HG02588 (cell line): ENCODE results near the gene RSU1.

Experiments
- ATAC-seq: cut with Tn5 transposase; IDR thresholded peaks from one replicate; pipeline ENCODE4 v1.9.1; 2021; ENCODE audit warnings: mild to moderate bottlenecking, moderate library complexity; ENCODE audit not compliant: unreplicated experiment

The RSU1 gene

DNA sequence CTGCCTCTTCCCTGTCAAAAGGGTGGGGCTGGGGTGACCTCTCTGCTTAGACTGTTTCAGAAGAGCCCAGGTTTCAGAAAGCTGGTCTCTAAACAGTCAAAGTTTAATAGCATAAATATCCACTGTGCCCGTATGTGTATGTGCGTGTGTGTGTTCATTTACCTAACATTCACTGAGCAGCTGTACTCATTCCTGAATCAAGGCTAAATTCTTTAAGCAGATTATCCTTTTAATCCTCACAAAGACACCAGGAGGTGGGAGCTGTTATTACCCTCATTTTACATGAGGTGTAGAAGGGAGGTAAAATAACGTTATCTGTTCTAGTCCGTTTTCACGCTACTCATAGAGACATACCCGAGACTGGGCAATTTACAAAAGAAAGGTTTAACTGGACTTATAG is 72.2 kb downstream of the RSU1 start:
- ATAC-seq = no peak

DNA sequence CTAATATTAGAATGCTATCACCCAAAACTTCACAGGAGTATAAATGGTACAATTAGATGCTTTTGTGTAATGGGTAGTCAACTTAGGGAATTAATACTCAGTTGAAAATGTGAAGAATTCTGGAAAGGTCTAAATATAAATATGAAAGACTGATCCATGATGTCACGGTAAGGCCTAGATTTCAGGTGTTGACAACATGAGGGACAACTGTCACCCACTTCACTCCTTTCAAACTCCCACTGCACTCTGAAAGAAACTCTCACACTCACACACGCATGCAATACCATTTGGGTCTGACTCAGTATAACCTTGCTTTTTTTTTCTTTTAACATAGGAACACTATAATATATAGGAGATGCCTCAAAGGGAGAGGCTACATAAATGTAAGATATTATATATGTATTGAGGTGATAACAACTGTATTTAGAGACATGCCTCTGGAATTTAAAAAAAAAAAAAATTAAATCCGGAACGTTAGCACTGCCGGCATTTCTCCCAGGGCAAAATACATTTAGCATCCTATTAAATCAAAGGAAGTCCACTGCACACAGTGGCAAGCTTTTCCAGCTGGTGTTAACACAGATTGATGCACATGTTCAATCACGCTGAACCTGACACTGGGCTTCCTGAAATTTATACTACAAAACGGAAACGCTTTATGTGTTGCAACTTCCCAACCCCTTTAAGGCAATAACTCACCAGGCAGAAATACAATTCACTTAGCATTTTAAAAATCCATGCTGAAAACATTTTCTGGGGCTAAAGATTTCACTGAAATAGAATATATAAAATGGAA is 74.9 kb downstream of the RSU1 start:
- ATAC-seq = no peak

DNA sequence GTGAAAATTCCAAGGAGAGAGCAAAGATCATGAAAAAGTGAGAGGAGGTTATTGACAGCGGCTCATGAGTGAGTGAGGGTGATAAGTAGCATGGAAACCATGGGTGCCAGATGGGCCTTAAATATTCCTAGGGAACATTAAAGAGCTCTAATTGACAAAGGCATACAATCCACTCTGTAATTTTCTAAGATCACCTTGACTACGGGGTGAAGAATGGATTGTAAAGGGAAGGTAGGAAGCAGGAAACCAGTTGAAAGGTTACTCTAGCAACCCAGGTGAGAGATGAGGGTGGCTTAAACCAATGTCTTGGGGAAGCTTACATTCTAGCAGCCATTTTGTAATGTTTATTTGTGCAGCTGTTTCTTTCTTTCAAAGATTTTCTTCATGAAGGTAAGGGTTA is 75.7 kb downstream of the RSU1 start:
- ATAC-seq = no peak

DNA sequence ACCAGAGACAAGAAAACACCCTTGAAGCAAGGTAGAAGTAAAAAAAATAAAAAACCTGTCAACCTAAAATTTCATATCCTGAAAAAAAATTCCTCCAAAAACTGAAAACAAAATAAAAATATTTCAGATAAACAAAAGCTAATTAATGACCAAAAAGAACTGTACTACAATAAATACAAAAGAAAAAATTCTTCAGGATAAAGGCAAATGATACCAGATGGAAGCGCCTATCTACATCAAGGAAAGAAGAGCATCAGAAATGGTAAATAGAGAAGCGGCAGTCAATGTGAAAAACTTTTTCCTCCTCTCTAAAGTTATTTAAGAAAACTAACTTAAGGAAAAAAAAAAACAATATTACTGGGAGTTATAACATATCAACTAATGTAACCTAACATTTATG is 79.8 kb downstream of the RSU1 start:
- no peak for ATAC-seq

DNA sequence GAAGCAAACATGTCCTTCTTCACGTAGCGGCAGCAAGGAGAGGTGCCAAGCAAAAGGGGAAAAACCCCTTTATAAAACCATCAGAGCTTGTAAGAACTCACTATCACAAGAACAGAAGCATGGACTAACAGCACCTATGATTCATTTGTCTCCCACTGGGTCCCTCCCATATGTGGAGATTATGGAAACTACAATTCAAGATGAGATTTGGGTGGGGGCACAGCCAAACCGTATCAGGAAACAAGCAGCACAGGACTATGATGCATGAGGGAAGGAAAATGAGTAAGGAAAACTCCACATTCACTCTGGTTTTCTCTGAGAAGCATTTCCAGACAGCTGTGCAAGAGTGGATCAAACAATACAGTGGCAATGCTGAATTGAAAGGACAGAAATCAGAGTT is 81.6 kb downstream of the RSU1 start:
- ATAC-seq = no peak

DNA sequence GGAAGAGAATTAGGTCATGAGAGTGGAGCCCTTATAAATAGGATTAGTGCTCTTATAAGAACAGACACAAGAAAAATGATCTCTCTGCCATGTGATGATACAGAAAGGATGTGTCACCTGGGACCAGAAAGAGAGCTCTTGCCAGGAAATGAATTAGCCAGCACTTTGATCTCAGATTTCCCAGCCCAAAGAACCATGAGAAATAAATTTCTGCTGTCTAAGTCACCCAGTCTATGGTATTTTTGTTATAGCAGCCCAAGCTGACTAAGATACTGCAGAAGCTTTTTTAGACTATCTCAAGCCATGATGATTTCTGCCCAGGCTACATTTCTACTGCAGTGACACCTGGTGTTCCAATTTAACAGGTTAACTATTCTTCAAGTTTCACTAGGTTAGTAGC is 84.8 kb downstream of the RSU1 start:
- ATAC-seq = no peak

DNA sequence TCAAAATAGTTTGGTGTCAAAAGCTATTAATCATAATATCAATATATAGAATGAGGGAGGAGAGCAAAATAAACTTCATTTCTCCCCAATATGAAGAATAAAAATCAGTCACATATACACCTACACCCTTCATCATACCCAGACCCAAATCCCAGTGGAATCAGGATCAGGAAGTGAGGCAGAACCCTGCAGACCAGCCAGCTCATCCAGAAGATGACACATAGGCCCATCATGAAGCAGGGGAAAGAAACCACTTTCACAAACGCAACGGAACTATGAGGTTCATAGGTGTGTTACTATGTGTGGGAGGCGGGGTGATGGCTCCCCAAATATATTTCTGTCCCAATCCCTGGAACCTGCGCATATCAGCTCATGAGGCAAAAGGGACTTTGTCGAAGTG is 89.0 kb downstream of the RSU1 start:
- no peak for ATAC-seq

DNA sequence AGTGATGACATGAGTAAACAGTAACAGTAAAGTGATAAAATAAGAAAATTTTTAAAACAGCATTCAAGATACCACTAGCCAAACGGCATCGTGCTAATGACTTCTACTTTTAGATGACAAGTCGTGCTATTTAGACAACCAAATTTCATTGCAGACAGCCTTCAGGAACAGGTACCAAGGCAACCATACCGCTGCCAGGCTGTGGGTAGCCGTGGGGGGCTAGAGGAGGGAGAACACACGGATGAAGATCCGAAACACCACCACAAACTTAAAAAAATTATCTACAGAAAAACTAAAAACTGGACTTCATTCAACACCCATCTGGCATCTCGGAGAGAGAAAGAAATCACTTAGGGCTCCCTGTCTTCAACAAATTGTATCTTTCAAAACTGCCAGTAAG is 89.6 kb downstream of the RSU1 start:
- ATAC-seq = no peak

DNA sequence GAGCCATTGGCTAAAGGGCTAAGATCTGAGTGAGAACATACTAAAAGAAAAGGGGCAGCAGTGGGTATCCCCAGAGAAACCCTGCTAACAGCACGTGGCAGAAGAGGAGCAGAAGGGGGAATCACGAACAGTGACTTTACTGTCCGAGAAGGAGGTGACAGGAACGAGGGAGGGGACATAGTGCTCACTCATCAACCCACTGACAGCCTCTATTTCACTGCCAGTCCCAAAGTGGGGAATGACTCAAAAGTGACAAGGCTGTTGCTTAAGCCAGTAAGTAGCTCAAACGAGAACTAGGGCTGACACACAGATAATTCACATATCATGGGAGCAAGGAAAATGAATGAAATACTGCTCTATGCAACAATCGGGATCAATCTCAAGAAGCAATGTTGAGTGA is 92.7 kb downstream of the RSU1 start:
- no peak for ATAC-seq

DNA sequence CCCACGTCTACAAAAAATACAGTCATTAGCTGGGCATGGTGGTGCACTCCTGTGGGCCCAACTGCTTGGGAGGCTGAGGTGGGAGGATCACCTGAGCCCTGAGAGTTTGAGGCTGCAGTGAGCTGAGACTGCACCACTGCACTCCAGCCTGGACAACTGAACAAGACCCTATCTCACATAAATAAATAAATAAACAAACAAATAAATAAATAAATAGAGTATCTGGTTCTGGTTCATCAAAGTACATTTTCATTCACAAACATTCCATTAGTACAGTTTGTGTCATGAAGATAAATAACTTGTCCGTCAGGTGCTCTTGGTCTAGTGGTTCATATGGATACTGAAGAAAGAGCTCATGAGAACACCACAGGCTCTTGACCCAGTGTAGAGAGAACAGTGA is 96.4 kb downstream of the RSU1 start:
- ATAC-seq = no peak

DNA sequence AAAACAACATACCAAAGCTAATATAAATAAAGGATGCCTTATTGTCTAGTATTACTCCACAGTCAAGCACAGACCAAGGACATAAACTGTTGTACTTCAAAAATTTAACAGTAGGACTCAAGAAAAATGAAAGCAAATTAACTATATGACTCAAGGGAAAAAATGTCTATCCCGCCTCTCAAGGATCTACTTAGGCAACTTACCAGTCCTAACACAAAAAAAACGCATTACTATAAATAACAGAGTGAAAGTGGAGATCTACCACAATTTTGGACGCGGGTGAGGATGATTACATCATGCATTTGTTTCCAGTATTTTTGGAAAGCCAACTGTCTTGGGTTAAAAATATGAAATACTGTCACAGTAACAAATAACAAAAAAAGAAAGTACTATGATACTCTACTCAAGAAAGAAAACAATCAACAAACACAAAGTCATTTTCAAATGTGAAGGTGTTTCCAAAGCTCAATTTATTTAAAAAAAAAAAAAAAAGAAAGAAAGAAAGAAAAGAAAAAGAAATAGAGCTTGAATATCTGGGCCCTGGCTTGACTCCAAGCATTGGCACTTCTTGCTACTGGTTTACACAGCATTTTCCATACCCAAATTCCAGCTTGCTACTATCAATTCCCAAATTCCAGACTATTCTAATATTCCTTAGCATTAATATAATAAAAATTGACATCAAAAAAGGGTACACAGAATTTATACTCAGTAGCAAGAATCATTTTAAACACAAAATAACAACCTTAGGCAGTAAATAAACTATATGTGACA is 99.4 kb downstream of the RSU1 start:
- no peak for ATAC-seq

DNA sequence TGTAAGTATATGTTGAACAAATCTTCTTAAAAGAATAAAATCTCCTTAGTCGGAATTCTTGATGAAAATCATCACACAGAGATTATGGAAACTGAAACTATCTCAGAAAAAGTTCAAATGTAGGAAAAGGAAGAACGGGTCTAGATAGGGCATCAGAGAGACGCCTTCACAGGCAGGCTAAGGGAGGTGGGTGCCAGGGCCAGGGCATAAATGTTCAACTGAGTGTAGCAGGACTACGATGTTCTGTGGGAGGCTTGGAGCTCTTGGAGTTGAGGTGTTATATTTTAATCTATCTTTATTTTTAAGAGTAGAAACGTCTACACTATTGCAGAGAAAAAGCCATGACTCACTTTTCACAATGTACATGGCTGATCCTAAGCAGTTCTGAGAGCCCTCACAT is 101.2 kb downstream of the RSU1 start:
- no peak for ATAC-seq

DNA sequence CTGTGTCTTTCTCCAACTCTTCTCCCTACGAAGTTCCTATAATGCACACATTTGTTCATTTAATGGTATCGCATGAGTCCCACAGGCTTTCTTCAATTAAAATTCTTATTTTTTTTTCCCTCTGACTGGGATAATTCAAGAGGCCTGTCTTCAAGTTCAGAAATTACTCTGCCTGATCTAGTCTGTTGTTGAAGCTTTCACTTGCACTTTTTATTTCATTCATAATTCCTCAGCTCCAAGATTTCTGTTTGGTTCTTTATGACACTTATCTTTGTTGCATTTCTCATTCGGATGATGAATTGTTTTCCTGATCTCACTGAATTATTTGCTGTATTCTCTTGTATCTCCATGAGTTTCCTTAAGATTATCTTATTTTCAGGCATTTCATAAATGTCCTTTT is 103.9 kb downstream of the RSU1 start:
- no peak for ATAC-seq

DNA sequence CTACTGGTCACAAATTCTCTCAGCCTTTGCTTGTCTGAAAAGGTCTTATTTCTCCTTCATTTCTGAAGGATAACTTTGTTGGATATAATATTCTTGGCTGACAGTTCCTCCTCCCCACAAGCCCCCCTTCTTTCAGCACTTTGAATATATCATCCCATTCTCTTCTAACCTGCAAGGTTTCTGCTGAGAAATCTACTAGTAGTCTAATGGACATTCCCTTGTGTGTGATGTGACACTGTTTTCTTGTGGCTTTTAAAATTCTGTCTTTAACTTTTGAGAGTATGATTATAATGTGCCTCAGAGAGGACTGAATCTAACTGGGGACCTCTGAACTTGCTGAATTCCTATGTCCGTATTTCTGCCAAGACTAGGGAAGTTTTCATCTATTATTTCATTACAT is 104.3 kb downstream of the RSU1 start:
- no peak for ATAC-seq

DNA sequence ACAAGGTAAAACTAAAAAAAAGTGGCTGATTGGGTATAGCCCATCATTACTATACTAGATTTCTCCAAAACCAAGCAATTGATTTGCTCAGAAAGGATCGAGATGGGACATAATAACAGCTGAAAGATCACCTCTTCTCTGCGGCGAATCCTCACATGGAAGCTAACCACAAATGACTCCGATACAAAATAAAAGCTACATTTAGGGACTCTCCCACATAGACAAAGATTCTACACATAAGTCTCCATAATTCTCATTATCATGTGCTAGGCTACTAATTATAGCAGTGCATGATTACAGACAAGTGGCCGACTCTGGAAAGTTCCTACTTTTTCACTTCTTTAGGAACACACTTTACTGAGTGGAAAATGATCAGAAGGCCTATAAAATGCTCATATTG is 116.9 kb downstream of the RSU1 start:
- ATAC-seq = no peak

DNA sequence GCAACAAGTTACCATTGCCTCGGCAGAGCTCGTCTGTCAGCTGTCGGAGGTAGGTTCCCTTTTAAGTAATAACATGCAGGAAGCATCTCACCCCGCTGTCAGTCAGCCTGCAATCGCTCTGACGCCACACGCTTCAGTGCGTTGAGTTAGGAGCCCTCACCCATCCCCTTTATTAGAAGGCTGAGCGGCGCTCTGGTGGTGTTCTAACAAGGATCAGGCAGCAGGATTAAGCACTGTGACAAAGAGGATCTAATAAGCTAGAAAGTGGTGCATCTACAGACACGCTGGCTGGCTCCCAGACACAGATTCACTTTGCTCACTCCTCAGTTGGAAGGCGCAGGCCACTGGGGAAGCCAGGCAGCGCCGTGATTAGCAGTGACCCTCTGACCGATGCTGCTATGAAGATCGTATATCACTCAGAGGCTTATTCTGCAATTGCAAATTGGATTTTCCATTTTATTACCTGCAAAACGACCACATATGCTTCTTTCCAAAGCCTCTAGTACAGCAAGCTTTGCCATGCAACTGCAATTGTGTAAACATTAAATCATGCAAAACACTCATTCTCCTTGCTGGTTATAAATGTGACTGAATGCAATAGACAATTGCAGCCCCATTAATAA is 117.7 kb downstream of the RSU1 start:
- ATAC-seq = no peak

DNA sequence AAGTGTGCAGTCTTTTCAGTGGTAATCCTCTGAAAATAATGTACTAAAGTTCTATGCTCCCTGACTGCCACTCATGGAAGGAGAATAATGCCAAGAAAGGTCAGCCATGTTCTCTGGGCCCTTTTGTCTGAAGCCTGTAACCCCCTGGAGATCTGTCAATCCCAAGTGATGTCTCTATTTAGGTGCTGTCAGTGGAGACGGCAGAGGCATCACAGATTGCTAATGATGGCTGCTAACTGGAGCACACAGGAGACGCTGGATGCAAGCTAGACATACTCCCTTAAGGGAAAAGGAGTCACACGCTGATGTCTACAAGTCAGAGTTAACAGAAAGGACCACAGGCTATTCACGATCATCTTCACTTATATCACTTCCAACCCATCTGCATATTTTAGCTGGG is 118.8 kb downstream of the RSU1 start:
- no peak for ATAC-seq

DNA sequence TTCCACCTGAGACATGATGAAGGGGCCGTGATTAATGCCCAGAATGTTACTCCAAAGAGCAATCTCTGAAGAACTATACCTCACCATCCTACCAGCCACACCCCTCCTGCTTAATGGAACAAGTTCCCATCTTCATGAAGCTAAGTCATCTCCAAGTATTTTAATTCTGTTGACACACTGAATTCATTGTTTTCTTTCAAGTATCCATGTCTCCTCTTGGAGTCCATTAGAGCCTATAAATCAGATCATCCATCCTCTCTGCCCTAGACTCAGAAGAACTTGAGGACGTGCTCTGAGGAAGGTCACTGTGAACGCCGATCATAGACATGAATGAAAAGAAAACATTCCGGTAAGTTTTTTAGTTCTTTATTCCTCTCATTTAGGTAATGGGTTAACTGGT is 126.8 kb downstream of the RSU1 start:
- no peak for ATAC-seq

DNA sequence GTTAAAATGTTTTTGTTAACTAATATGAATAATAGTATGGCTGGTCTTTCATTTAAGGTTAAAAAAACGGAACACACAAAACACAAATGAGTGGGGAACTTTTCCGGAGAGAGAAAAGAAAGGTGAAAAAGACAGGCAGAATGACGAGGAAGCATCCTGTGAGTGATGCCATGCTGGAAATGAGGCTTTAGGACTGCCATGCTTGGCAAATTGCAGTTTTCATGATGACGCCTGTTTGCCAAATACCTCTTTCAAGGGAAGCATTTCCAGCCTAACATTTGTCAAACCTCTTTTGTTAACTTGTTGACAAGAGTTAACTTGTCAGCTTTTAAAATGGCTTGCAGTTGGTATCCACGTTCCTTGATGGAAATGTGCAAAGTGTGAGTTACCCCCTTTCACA is 127.5 kb downstream of the RSU1 start:
- ATAC-seq = no peak

DNA sequence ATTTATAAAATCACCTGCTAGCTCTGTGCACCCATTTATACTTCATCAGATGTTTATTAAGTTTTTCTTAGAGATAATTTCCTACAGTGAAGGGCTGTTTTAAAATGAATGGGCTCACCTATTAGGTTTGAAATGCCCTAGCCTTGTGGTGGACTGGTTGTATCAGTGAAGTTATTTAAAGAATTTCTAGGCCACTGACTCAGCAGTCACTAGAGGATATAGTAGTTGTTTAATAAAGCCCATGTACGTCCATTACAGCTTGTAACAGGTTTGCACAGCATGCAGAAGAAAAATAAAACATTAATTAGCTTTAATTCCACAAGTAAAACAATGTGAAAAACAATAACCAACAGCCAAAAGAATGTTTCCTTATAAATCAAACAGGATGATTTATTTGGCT is 128.0 kb downstream of the RSU1 start:
- no peak for ATAC-seq

DNA sequence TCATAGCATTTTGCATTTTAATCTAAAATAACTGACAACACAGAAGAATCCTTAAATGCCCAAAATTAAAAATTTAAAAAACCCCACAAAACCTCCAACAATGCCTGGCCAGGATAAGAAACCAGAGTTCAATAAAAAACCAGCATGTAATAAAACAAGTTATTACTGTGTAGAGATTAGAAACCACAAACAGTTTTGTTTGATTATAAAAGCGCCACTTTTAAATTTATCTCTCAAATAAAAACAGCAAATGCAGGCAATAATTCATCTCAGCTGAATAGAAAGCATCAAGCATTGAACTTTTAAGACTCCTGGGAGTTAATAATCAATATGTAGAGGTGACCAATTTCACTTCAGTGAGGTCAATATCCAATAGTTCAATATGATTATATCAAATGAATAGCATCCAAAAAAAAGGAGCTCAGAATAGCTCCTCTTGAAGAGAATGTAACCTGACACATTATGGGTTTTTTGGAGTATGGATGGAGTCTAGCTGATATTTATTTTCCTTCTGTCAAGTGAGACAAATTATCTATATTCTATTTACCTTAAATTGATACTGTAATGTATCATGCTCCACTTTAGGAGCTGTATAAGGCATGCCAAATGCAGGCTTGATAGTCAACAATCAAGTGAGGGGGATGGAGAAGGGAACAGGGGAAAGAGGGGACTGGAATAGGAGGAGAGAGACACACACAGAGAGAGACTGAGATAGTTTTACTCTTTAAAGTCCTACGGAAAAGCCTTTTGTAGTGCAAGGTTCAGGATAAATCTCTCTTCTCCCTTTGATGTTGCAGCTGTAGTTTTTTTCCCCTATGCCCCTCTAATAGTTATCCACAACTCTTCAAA is 130.9 kb downstream of the RSU1 start:
- ATAC-seq = no peak
